ENCODE data around the gene ACVR1B.

DNA sequence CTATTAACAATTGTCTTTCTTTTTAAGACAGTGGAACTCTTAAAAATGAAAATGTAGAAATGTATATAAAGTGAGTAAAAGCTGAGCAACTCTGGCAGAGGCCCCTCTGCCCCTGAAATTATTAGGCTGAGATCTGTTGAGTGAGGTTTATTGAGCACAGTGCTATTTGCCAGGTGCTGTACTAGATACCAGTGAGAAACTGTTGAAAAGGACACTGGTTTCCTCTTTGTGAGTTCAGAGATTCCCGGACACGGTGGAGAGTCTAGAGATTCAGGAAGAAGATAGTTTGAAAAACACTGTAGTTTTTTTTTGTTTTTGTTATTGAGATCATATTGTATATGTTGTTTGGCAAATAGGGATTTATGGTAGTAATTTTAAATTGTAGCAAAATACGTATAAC, 11.2 kb downstream of the ACVR1B start:
- TF ChIP-seq, protein P1, sequence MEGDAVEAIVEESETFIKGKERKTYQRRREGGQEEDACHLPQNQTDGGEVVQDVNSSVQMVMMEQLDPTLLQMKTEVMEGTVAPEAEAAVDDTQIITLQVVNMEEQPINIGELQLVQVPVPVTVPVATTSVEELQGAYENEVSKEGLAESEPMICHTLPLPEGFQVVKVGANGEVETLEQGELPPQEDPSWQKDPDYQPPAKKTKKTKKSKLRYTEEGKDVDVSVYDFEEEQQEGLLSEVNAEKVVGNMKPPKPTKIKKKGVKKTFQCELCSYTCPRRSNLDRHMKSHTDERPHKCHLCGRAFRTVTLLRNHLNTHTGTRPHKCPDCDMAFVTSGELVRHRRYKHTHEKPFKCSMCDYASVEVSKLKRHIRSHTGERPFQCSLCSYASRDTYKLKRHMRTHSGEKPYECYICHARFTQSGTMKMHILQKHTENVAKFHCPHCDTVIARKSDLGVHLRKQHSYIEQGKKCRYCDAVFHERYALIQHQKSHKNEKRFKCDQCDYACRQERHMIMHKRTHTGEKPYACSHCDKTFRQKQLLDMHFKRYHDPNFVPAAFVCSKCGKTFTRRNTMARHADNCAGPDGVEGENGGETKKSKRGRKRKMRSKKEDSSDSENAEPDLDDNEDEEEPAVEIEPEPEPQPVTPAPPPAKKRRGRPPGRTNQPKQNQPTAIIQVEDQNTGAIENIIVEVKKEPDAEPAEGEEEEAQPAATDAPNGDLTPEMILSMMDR (IDR thresholded peaks at IDR 0.05) = no peak
- TF ChIP-seq POLR2A (IDR thresholded peaks at IDR 0.05) = no peak

Data from Peyer's patch (tissue), 4 donors.